Measurements from ENCODE around the gene UNC5C.

The UNC5C gene

DNA sequence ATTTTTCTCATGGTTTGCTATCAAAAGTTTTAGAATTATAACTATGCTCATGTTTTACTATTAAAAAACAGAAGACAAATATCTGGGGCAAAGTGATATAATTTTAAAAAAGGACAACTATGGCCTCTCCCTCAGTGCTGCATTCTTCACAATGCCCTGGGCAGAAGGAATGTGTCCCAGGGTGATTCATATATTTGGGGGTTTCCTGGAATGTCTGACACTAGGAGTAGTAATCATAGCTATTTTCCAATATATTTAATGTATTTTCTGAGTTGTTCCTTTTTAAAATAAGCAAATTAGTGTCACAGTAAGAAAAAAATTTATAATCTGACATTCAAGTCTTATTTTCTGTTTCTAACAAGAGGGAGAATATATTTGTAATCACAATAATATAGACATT is 281.7 kb downstream of the UNC5C start:
- no peak for DNase-seq (ENCODE audit: low spot score)

DNA sequence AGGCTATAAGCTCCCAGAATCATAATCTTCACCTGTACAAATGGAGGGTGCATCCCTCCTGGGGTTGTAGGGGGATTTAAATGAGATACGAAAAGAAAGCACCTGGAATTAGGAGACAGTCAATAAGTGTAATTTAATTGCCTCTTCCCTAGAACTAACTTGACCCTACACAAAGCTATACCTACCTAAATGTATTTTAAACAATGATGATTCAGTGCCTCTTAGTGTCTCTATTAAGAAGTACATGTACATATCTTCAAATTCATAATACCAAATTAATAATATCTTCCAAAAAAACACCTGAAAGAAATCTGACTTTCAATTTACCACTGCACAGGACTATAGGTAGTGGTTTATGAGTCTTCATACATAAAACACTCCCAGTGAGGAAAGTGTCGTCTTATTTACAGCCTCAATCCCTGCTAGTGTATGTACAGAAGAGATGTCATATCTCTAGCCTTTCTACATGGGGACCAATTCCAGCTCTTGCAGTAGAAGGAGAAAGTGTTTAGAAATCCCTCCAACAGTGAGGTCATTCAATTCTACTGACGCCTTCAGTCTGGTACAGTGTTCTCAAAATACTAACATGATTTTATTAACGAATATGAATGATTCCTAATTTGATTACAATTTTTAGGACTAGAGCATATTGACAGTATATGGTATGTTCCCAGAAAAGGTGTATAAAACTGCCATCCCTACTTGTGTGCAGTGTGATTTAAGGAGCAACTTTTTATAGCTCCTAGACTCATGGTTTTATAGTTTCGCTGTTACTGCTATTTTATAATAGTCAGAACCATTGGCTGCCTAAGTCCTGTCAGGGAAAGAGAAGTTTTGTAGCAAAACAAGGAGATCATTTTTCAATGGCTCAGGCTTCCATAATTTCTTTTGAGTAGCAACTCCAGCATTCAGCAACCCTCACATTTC is 282.7 kb downstream of the UNC5C start:
- DNase-seq (ENCODE audit: low spot score), result no peak

DNA sequence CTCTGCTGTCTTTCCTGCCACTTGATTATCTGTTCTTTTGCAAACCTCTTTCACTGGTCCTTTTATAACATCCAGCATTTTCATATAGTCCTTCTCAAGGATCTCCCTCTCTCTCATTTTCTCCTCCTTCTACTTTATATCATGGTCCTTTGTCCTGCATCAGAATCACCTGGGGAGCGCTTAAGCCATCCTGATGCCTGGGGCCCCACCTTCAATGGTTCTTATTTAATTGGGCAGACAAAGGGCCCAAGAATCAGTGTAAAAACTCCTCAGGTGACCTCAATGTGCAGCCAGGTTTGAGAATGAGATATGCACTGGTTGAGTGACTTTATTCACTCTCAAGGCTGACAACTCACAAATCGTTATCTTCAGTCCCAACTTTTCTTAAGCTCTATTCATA is 283.9 kb downstream of the UNC5C start:
- no peak for DNase-seq (ENCODE audit: low spot score)

DNA sequence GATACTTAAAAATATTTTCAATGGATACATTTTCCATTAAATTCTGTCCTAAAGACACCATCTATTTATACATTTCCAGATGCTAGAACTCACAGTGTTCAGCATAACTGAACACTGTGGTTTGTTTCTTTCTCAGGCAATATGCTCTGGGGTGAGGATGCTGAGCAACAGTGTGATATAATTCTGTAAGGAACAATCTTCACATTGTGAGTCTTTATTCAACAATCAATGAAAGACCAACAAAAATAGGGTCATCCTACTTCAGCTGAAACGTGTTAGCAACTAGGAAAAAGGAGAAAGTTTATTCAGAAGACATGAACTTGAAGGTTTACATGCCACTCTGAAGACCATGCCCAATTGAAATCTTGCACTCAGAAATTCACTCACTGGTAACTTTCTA is 284.8 kb downstream of the UNC5C start:
- DNase-seq (ENCODE audit: low spot score), result no peak

DNA sequence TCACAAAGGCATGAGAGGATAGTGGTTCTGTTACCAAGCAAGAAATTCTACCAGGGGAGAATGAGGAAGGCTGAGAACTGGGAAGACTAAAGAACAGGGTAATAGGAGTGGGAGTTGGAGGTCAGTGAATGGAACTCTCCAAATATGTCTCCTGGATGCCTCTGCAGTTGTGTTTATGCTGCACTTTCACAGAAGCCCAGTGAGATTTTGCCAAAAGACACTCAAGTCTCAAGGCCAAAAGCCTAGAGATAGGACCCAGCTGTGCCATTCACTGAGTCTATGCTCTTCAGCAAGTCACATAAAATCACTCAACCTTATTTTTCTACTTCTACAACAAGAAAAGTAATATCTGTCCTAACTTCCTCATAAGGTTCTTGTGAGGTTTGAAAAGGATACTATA is 285.4 kb downstream of the UNC5C start:
- no peak for DNase-seq (ENCODE audit: low spot score)

DNA sequence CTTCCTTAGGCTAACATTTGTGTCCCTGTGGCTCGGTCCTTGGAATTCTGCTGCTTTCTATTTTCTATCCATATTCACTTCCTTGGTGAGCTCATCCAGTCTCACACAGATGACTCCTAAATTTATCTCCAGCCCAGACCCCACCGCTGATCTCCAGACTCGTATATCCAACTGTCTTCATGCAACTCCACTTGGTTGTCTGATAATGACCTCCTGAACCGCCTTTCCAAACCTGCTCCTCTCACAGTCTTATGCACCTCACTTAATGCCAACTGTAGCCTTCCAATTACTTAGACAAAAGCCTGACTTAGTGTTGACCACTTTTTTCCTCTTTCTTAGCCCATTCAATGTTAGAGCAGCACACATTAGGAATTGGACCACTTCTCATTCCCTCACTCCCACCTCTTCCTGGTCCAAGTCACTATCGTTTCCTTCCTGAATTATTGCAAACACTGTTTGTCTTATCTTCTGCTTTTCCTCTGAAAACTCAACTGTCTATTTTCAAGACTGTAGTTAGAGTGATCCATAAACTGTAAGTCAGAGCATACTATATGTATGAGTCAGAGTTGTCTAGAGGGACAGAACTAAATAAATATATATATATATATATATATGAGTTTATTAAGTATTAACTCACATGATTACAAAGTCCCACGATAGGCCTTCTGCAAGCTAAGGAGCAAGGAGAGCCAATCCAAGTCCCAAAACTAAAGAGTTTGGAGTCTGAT is 292.5 kb downstream of the UNC5C start:
- no peak for DNase-seq (ENCODE audit: low spot score)

DNA sequence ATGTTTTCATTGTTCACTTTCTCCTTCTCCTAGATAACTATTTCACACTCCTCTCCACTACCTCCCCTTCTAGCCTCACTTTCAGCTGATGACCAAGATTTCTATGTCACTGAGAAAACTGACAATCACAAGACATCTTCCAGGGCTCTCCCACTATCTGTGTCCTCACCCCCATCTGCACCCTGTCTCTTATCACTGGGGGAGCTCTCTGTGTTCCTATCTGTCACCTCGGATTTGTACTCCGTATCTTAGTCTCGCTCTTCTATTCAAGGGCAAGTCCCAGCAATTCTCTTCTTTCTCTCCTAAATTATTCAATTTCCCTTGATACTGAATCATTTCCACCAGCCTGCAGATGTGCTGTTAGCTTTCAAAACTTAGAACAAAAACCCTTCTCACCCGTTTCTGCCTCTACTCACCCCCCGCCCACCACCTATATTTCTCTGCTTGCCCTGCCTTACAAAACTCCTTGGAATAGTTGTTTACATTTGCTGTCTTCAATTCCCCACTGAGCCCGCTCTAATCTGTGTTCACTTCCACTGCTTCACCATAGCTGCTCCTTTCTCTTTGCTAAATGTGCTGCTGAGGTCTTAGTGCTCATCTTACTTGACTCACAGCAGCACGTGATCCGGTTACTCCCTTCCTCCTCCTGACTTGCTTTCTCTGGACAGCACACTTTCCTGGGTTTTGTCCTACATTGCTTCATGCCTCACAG is 293.2 kb downstream of the UNC5C start:
- DNase-seq (ENCODE audit: low spot score), result no peak

DNA sequence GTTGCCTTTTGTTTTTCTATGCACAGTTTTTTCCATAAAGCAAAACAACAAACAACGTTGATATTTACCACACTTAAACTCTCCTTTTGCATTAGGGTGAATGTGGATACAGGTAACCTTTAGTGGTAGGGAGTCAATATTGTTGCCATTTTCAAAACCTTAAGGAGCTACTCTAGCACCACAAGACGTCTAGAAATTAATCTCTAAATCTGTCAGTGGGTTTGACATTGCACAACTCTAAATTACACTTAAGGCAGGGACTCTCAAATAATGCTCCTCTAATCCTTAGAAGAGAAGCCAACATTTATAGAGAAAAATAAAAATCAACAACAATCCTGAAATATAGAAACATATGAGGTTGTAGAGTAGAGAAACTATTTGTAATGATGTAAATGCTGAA is 297.2 kb downstream of the UNC5C start:
- no peak for DNase-seq (ENCODE audit: low spot score)

DNA sequence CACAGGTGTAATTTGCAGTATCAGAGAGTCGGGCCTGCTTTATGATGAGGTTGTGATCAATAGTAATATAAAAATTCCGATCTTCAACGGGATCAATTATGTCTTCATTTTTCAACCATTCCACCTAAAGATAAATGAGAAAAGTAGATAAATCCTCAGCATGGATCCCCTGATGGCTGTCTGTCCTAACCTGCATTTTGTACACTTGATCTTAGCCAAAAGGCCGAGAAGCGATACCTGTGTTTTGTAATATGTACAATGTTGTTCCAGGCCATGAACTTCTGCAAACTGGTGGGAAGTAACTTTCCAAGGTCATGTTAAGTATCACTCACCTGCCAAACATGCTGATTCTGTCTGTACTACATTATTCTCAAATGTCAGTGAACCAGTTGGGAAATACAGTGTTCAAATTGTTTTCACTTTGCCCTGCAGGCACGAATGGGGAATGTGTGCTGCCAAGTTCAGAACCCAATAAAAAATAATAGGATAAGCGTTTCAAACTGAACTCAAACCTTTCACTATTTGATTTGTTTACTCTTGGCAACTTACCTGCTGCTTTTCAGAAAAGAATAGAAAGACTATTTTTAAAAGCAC is 298.1 kb downstream of the UNC5C start:
- no peak for DNase-seq (ENCODE audit: low spot score)

DNA sequence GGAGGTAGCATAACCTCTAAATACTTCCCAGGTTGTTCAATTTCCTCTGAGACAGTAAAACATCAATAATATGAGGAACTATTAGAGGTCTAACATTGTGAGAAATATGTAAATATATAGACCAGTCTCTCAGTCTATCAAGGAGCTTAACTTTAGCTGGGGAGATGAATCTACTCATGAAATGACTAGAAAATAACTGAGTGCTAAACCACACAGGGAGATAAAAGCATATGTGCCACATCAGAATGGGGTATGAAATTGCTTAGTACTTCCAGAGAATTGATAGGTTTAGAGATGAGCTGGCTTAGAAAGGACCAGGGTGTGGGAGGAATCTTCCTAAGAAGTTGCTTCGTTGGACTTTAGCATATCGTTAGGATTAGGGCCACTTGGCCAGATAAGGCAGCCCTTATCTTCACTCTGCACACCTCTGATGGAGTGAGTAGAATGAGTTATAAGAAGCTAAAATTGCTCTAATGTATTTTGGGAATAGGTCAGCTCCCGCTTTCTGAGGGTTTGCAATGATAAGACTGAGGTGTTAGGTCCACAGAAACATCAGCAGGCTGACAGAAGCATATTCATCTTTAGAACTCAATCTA is 299.2 kb downstream of the UNC5C start:
- DNase-seq (ENCODE audit: low spot score), result no peak

DNA sequence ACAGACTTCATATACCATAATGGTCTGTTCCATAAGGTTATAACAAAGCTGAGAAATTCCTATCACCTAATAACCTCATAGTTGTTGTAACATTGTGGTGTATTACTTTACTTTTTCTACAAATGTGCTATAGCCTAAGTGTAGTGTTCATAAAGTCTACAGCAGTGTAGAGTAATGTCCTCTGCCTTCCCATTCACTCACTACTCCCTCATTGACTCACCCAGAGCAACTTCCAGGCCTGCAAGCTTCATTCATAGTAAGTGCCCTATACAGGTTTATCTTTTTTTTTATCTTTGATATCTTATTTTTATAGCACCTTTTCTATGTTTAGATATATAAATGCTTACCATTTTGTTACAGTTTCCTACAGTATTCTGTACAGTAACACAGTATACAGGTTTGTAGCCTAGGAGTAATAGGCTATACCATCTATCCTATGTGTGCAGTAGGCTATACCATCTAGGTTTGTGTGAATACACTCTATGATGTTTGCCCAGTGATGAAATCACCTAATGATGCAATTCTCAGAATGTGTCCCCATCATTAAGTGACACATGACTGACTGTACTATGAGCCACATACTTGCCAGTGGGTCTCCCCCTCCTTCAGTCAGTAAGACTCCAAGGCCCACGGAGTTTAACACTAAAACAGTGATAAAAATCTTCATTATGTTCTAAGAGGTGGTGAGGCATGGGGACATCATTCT is 299.9 kb downstream of the UNC5C start:
- no peak for DNase-seq (ENCODE audit: low spot score)

DNA sequence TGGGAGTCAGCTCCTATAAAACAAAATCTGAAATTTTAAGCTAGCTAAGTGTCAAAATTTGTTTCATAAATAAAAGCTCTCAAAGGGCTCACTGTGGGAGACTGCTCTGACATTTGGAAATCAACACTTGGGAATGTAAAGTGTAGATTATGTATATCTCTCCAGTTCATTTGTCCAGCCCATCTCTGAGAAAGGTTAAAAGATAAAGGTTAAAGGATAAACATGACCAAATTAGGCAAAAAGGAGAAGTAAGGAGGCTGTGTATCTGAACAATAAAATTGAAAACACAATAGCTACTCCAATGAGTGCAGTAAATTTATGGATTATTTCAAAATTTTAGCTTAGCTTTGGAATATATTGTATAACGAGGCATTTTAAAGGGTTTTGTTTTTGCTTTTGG is 304.9 kb downstream of the UNC5C start:
- DNase-seq (ENCODE audit: low spot score), result no peak

DNA sequence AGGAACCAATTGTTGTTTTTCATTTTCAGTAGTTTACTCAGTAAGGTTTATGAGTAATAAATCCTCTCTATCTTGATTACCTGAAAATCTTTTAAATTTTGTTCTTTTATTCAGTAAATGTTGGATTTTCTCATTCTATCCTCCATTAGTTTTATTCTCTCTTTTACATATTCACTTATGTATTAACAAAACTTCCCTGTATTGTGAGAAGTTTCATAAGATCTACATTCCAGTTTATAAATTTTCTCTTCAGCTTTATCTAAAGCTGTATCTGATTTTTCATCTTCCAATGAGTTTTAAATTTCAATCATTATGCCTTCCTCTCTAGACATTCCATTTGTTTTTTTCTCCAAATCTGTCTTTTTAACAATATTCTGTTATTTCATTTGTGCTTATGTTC is 310.2 kb downstream of the UNC5C start:
- no peak for DNase-seq (ENCODE audit: low spot score)

DNA sequence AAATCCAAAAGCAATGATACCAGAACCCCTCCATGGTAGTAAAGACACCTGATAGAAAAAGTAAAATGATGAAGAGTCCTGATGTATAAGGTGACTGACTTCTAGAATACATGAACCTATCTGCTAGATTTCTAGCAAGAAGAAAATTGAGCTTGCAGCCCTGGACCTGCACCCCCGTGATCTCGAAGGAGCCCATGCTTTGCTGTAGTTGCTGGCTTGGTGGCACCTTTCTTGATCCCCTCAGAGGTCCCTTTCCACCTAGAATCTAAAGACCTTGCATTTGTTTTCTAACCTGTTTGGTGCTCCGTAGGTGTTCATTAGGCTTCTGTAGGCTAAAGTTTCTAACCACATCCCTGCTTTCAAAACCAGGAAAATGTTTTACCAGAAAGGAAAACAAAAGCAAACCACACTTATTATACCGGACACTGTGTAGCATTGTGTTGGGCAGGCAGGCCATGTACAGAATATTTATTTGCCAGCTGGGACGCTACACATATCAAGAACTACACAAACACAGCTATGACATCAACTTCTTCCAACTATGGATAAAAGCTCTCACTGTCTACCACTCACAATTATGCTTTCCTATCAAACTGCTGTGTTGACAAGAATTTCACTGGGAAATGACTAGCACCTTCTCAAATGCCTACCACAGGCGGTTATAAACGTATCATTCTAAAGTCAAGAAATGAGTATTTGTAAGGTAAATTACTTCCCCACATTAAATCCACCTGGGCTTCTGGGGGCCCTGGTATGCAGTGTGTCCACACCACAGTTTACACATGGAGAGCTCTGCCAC is 316.2 kb downstream of the UNC5C start:
- DNase-seq (ENCODE audit: low spot score), result no peak

DNA sequence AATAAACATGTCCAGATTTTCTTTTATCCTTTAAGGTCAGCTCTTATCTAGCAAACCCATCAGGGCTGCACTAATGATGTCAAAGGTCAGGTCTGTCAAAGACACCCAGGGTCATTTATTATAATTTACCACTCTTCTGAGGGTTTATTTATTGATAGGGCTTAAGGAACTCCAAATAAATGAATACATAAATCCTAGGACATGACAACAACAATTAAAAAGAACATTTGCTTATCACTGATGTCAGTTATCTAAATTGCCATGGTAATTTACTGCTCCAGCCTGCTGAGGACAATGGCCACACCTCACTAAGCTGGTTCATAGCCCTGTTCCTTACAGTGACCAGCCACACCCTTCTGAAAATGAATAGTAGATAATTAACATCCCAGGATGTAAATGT is 317.1 kb downstream of the UNC5C start:
- DNase-seq (ENCODE audit: low spot score), result no peak

DNA sequence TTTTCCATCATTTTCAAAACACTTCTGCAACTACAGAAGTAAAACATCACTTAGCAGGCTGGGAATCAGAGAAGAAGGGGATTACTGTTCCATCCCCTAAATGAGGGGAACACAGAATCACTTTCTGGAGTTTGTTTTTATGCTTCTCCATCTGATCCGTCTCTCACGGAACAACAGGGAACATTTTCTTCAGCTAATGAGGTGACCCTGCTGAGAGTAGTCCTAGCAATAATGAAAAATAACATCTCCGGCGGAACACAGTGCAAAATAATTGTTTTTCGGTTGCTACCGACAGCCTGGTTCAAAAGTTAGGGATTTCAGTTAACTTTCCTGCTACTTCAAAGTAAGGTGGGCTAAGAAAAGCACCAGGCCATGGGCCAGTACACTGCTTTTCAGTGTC is 322.9 kb downstream of the UNC5C start:
- DNase-seq (ENCODE audit: low spot score), result no peak

DNA sequence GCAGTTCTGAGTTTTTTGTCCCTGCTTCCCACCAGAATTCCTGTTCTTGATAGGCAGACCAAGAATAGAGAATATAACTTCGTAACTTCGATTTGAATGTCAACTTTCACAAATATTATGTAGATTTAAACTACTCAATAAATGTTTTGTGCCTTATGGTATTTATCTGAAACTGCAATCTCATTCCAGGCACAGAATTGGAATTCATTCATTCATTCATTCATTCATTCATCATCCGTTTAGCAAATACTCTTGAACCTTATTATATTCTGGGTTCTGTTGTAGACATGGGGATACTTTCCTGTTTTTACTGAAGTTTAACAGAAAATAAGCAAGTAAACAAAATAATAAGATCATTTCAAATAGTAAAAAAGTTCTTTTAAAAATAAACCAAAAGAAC is 324.4 kb downstream of the UNC5C start:
- DNase-seq (ENCODE audit: low spot score), result no peak

DNA sequence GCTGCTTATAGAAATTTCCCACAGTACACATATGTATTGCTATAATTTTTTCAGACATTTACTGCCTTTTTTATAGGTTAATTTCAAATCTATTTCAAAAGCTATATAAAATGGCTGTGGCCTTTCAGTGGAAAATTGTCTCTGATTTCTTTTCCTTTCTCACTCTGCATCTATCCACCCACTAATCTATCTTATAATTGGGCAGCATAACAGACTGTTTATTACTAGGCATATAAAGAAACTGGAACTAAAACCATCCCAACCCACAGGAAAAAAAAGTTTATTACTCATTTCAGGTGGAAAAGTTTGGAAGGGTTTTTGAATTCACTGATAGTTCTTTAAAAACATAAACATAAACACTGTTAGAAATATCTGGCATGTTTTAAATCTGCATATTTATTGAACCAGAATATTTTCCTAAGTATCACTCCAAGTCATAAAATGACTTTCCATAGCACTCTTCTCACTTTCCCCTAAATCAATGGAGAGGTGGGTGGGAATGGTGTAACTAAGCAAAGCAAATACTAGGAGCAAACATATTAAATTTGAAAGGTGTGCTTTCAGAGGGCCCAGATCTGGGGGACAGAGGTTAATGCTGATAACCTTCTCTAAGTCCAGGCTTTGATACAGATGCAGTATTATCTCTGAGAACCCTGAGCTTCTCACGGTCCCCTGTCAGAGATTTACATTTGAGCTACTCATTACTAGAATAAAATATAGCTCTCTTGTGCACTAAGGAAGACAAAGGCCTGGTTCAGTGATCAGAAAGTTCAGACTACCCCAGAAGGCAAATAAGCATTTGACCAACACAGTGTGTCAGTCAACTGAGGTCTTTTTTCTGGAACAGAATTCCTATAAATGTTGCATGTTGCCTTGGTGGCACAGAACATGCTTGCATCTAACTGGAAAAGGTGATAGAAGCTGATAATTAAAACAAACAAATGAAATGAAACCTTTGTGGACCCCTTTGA is 328.3 kb downstream of the UNC5C start:
- DNase-seq (ENCODE audit: low spot score), result no peak

DNA sequence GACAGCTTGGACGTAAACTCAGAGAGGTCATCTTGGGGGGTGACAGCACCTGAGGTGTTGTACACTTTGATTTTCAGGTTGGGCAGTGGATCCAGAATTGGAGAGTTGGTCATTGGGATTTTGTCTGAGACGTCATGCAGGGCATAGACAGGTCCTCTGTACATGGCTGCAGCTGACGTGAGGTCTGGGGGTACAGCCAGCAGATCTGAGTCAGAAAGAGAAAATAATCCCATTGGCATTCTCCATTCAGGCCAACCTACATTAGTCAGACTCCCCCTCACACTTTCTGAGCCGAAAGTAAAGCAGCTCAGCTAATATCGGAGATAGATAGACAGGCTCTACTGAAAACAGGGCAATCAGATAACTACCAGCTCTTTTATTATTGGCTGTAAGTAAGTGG is 329.7 kb downstream of the UNC5C start:
- DNase-seq (ENCODE audit: low spot score), result no peak

Measured in hematopoietic multipotent progenitor cell treated with erythropoietin and hydrocortisone succinate and interleukin-3 and kit ligand, for 17 days (in vitro differentiated cells).